HG03108 (cell line): ENCODE data around the gene CTNNA3.

Experiments
- ATAC-seq: cut with Tn5 transposase; IDR thresholded peaks from one replicate; pipeline ENCODE4 v1.9.1; 2021; ENCODE audit warnings: moderate library complexity; ENCODE audit not compliant: unreplicated experiment

The CTNNA3 gene

GRCh38 chr10:67666416-67667034 is 29.5 kb downstream of the CTNNA3 start:
- no peak for ATAC-seq

- ATAC-seq, result no peak
These were observed 30.5 kb downstream of the CTNNA3 start for GRCh38 chr10:67665491-67665890.

GRCh38 chr10:67664942-67665341 is 31.1 kb downstream of the CTNNA3 start:
- ATAC-seq, result no peak

- ATAC-seq, result no peak
These were observed 32.4 kb downstream of the CTNNA3 start for GRCh38 chr10:67663449-67664087.

GRCh38 chr10:67662415-67662814 is 33.6 kb downstream of the CTNNA3 start:
- ATAC-seq, result no peak

GRCh38 chr10:67659497-67659896 is 36.5 kb downstream of the CTNNA3 start:
- no peak for ATAC-seq

GRCh38 chr10:67657775-67658174 is 38.2 kb downstream of the CTNNA3 start:
- ATAC-seq, result no peak

GRCh38 chr10:67650558-67650957 is 45.4 kb downstream of the CTNNA3 start:
- ATAC-seq, result no peak

- no peak for ATAC-seq
These were observed 47.3 kb downstream of the CTNNA3 start for GRCh38 chr10:67648613-67649229.

- ATAC-seq, result no peak
These were observed 65.1 kb downstream of the CTNNA3 start for GRCh38 chr10:67630904-67631303.

- no peak for ATAC-seq
These were observed 66.5 kb downstream of the CTNNA3 start for GRCh38 chr10:67629461-67629971.

- ATAC-seq, result no peak
These were observed 73.0 kb downstream of the CTNNA3 start for GRCh38 chr10:67622984-67623383.

- ATAC-seq, result no peak
These were observed 73.5 kb downstream of the CTNNA3 start for GRCh38 chr10:67622511-67622910.

- no peak for ATAC-seq
These were observed 74.2 kb downstream of the CTNNA3 start for GRCh38 chr10:67621834-67622233.

- ATAC-seq, result no peak
These were observed 77.9 kb downstream of the CTNNA3 start for GRCh38 chr10:67618116-67618515.

GRCh38 chr10:67612577-67613537 is 83.1 kb downstream of the CTNNA3 start:
- ATAC-seq, result no peak

- ATAC-seq, result no peak
These were observed 83.8 kb downstream of the CTNNA3 start for GRCh38 chr10:67612176-67612575.

- ATAC-seq, result no peak
These were observed 85.8 kb downstream of the CTNNA3 start for GRCh38 chr10:67609996-67610793.

GRCh38 chr10:67608001-67608400 is 88.0 kb downstream of the CTNNA3 start:
- no peak for ATAC-seq

GRCh38 chr10:67607472-67607871 is 88.5 kb downstream of the CTNNA3 start:
- no peak for ATAC-seq
